Measurements from ENCODE around the gene PLXND1. TPM values are rescaled to one million over a fixed set of nuclear protein-coding genes. Genes with fewer than 3 reads are reported as not detected.

PLXND1 gene
- total and polyA plus RNA-seq, 11 donors, result 40.8 to 218 (median 66.4) TPM

DNA sequence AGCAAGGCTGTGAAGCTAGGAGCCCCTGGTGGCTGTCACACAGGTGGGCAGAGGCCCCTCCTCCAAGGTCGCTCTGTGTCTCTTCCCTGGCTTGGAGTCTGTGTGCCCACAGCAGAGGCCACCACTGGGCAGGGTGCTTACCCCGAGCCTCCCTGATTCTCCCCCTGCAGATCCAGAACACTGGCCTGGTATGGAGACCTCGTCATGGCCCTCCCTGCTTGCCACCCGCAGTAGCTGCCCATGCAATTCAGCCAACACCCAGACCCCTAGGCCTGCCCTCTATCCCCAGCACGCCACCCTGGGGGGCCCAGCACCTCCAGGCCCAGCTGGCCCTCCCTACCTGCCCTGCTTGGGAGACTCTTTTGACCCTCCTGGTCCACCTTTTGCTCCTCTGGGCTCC lies 83.5 kb downstream of the PLXND1 start:
- Histone ChIP-seq H3K9me3 (no peaks in the 10 kb centered on the region), H3K27ac (no peak overlapping the region), H3K4me3 (no peak overlapping the region), H3K4me1 (peaks cover 0 to 20% (median 0%) of the 10 kb centered on the region in 12 donors), H3K36me3 (peaks cover 0 to 23% (median 0%) of the 10 kb centered on the region in 9 donors), H3K27me3 (no peaks in the 10 kb centered on the region)
- no peak for ATAC-seq
- WGBS, 4 donors, result 95 to 100% (median 96%) methylated on average over 1 to 5 of the region's 5 CpGs
- TF ChIP-seq POLR2A (IDR thresholded peaks at IDR 0.05), result no peak
- TF ChIP-seq, protein P1, sequence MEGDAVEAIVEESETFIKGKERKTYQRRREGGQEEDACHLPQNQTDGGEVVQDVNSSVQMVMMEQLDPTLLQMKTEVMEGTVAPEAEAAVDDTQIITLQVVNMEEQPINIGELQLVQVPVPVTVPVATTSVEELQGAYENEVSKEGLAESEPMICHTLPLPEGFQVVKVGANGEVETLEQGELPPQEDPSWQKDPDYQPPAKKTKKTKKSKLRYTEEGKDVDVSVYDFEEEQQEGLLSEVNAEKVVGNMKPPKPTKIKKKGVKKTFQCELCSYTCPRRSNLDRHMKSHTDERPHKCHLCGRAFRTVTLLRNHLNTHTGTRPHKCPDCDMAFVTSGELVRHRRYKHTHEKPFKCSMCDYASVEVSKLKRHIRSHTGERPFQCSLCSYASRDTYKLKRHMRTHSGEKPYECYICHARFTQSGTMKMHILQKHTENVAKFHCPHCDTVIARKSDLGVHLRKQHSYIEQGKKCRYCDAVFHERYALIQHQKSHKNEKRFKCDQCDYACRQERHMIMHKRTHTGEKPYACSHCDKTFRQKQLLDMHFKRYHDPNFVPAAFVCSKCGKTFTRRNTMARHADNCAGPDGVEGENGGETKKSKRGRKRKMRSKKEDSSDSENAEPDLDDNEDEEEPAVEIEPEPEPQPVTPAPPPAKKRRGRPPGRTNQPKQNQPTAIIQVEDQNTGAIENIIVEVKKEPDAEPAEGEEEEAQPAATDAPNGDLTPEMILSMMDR (IDR thresholded peaks at IDR 0.05), result no peak
- intact Hi-C loops (cut with DNase I), result no loop called here
- no peak for DNase-seq

DNA sequence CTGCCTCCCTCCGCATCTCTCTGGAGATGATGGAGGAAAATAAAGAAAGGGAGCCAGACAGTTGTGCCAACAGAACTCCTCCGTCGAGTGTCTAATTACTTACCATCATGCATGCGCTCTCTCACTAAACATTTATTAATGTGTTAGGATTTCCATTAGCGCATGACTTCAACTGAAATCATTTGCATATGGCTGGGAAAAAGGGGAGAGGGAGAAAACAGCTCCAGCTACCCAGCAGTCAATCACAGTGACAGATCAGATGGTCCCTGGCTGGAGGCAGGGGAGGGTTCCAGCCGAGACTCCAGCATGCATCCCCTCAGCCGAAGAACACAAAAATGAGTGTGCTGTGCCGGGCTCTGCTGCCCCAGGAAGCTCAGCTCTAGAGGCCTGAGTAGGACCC lies 84.9 kb downstream of the PLXND1 start:
- Histone ChIP-seq H3K4me3 (no peak overlapping the region), H3K36me3 (peaks cover 0 to 29% (median 0%) of the 10 kb centered on the region in 9 donors), H3K4me1 (peaks cover 0 to 17% (median 0%) of the 10 kb centered on the region in 12 donors), H3K27ac (no peak overlapping the region), H3K9me3 (no peaks in the 10 kb centered on the region), H3K27me3 (no peaks in the 10 kb centered on the region)
- no peak for TF ChIP-seq POLR2A (IDR thresholded peaks at IDR 0.05)
- TF ChIP-seq, protein P1 (IDR thresholded peaks at IDR 0.05), result no peak
- WGBS, 4 donors, result 86 to 92% (median 89%) methylated on average over 8 of the region's 8 CpGs
- intact Hi-C loops (cut with DNase I), result no loop called here
- ATAC-seq (no peak), DNase-seq (peak in 1 of 5 donors; percentile 33)

DNA sequence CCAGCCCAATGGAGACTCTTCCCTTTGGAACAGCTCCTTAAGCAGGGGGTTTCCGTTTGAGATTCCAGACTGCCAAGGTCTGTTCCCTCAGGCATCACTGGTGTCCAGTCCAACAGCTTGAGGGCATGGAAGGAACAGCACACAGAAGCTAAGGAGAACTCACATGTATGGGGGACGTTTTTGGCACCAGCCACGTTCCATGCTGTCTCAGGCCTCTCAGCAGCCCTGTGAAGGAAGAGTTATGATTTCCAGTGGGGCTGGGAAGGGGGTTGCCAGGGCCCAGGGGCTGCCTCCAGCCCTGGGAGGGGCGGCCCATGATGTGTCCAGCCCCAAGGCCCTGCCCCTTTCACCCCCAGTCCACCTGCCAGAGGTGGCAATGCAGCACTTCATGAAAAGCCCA lies 85.5 kb downstream of the PLXND1 start:
- no peaks in the 10 kb centered on the region for H3K27me3 ChIP-seq
- DNase-seq, result peak in 1 of 5 donors; percentile 19

DNA sequence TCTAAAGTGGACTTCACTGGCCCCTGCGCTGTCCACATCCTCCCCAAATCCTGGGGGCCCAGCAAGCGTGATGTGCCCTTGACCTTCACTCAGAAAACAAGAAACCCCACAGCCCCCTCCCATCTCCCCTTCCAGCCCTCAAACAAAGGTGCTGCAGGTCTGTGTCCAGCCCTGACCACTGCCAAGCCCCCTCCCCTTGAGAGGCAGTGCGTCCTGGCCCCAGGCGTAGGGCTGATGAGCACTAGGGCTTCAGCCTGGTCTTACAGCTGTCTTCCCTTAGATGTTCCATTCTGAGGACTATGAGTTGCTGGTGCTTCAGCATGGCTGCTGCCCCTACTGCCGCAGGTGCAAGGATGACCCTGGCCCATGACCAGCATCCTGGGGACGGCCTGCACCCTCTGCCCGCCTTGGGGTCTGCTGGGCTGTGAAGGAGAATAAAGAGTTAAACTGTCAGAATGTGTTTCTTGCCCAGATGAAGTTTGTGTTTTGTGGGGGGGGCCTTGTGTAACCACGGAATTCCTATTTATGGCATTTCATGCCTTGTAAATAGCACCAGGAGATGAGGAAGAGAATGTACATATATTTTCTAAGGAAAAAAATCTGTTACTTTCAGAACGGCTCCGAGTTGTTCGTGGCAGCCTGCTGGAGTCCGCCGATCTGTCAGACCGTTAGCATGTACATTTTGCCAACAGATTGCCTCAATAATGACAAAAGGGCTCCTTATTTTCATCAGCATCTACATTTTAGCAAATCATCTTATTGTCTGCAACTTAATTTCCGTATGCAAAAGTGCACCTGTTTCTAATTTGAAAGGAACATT lies 86.4 kb downstream of the PLXND1 start:
- 91 to 97% (median 94%) methylated on average over 15 of the region's 15 CpGs for WGBS, 4 donors
- Histone ChIP-seq H3K4me3 (no peak overlapping the region), H3K27ac (no peak overlapping the region), H3K4me1 (peaks cover 0 to 3% (median 0%) of the 10 kb centered on the region in 12 donors), H3K9me3 (no peaks in the 10 kb centered on the region), H3K36me3 (peaks cover 0 to 29% (median 0%) of the 10 kb centered on the region in 9 donors), H3K27me3 (no peaks in the 10 kb centered on the region)
- no peak for DNase-seq
- no peak for ATAC-seq
- intact Hi-C loops (cut with DNase I), result no loop called here
- TF ChIP-seq POLR2A (IDR thresholded peaks at IDR 0.05), result no peak
- TF ChIP-seq, protein P1 (IDR thresholded peaks at IDR 0.05), result no peak

More for the DNA sequence above, 85.5 kb downstream of the PLXND1 start:
- Histone ChIP-seq H3K9me3 (no peaks in the 10 kb centered on the region), H3K4me3 (no peak overlapping the region), H3K36me3 (peaks cover 0 to 29% (median 0%) of the 10 kb centered on the region in 9 donors), H3K27ac (no peak overlapping the region), H3K4me1 (peaks cover 0 to 11% (median 0%) of the 10 kb centered on the region in 12 donors)
- no peak for ATAC-seq
- 68 to 92% (median 80%) methylated on average over 3 to 4 of the region's 4 CpGs for WGBS, 4 donors
- intact Hi-C loops (cut with DNase I), result no loop called here
- TF ChIP-seq POLR2A (IDR thresholded peaks at IDR 0.05), result no peak
- TF ChIP-seq, protein P1 (IDR thresholded peaks at IDR 0.05), result no peak
